Ectodermal cell (in vitro differentiated cells): Measurements from ENCODE around the gene SALL1.

ENCODE experiments used
- H3K27ac ChIP-seq: 2 replicates; pipeline ENCODE4 v1.7.0; 2013; ENCODE audit warnings: mild to moderate bottlenecking, low read depth, low read length; ENCODE audit not compliant: insufficient read depth, poor library complexity, severe bottlenecking
- H3K27me3 ChIP-seq: 2 replicates; pipeline ENCODE4 v1.7.0; 2013; ENCODE audit warnings: mild to moderate bottlenecking, low read length; ENCODE audit not compliant: insufficient read depth, control insufficient read depth, poor library complexity, severe bottlenecking
- H3K36me3 ChIP-seq: one replicate; pipeline ENCODE4 v1.7.0; 2013; ENCODE audit warnings: low read length; ENCODE audit not compliant: control insufficient read depth, insufficient read depth
- H3K4me1 ChIP-seq: one replicate; pipeline ENCODE4 v1.7.0; 2013; ENCODE audit warnings: low read length; ENCODE audit not compliant: control insufficient read depth, insufficient read depth
- H3K4me3 ChIP-seq: 2 replicates; pipeline ENCODE4 v1.7.0; 2013; ENCODE audit warnings: low read depth, low read length, control low read depth; ENCODE audit not compliant: insufficient read depth
- H3K9me3 ChIP-seq: 2 replicates; pipeline ENCODE4 v1.7.0; 2013; ENCODE audit warnings: mild to moderate bottlenecking, low read length, moderate library complexity; ENCODE audit not compliant: control insufficient read depth
- WGBS, 2 experiments: methylation state at CpG; one replicate each; pipeline ENCODE4 v1.1.7; 2013; ENCODE audit warnings: missing lambda C conversion rate in 2 of 2; 5-methylcytosine and 5-hydroxymethylcytosine counted together

The SALL1 gene

GRCh38 chr16:51157698-51158097 lies 6.6 kb upstream of the SALL1 start:
- no peak overlapping the region for H3K27ac ChIP-seq
- H3K4me3 ChIP-seq, result no peak overlapping the region
- 79 to 91% methylated on average over 2 of the region's 2 CpGs for WGBS, 2 experiments
- no peaks in the 10 kb centered on the region for H3K36me3 ChIP-seq
- H3K27me3 ChIP-seq, result peaks cover 39% of the 10 kb centered on the region
- H3K9me3 ChIP-seq, result no peaks in the 10 kb centered on the region
- peaks cover 16% of the 10 kb centered on the region for H3K4me1 ChIP-seq

- Histone ChIP-seq H3K27me3 (peaks cover 39% of the 10 kb centered on the region), H3K27ac (no peak overlapping the region)
These were observed 5.7 kb upstream of the SALL1 start for GRCh38 chr16:51156807-51157200.

GRCh38 chr16:51155820-51156806 lies 5.0 kb upstream of the SALL1 start:
- WGBS, 2 experiments, result 1 to 3% methylated on average over 57 to 59 of the region's 59 CpGs
- Histone ChIP-seq H3K36me3 (no peaks in the 10 kb centered on the region), H3K27me3 (peaks cover 39% of the 10 kb centered on the region), H3K9me3 (no peaks in the 10 kb centered on the region), H3K27ac (no peak overlapping the region), H3K4me3 (peak overlapping the region; percentile 87), H3K4me1 (peaks cover 16% of the 10 kb centered on the region)

More at GRCh38 chr16:51156807-51157200, 5.7 kb upstream of the SALL1 start:
- no peaks in the 10 kb centered on the region for H3K36me3 ChIP-seq
- peaks cover 16% of the 10 kb centered on the region for H3K4me1 ChIP-seq
- H3K9me3 ChIP-seq, result no peaks in the 10 kb centered on the region
- H3K4me3 ChIP-seq, result no peak overlapping the region
- WGBS, 2 experiments, result 68 to 75% methylated on average over 2 of the region's 2 CpGs

GRCh38 chr16:51155199-51155607 lies 4.1 kb upstream of the SALL1 start:
- Histone ChIP-seq H3K9me3 (no peaks in the 10 kb centered on the region), H3K27ac (peak overlapping the region; percentile 94), H3K36me3 (no peaks in the 10 kb centered on the region), H3K4me1 (peaks cover 16% of the 10 kb centered on the region), H3K27me3 (peaks cover 39% of the 10 kb centered on the region), H3K4me3 (peak overlapping the region; percentile 87)
- 1% methylated on average over 20 of the region's 20 CpGs for WGBS, 2 experiments

- Histone ChIP-seq H3K9me3 (no peaks in the 10 kb centered on the region), H3K4me1 (peaks cover 16% of the 10 kb centered on the region), H3K36me3 (no peaks in the 10 kb centered on the region), H3K27ac (peak overlapping the region; percentile 94), H3K27me3 (peaks cover 39% of the 10 kb centered on the region), H3K4me3 (peak overlapping the region; percentile 87)
- 1 to 2% methylated on average over 55 of the region's 55 CpGs for WGBS, 2 experiments
These were observed 3.5 kb upstream of the SALL1 start for GRCh38 chr16:51154271-51155171.

GRCh38 chr16:51153577-51154031 lies 2.5 kb upstream of the SALL1 start:
- WGBS, 2 experiments, result 0% methylated on average over 30 of the region's 32 CpGs
- no peaks in the 10 kb centered on the region for H3K9me3 ChIP-seq
- peak overlapping the region; percentile 87 for H3K4me3 ChIP-seq

GRCh38 chr16:51152691-51153576 lies 1.9 kb upstream of the SALL1 start:
- Histone ChIP-seq H3K4me3 (peak overlapping the region; percentile 87), H3K27ac (peak overlapping the region; percentile 94), H3K4me1 (peaks cover 16% of the 10 kb centered on the region), H3K27me3 (peaks cover 39% of the 10 kb centered on the region), H3K9me3 (no peaks in the 10 kb centered on the region), H3K36me3 (no peaks in the 10 kb centered on the region)
- 0% methylated on average over 56 to 59 of the region's 60 CpGs for WGBS, 2 experiments

More at GRCh38 chr16:51153577-51154031, 2.5 kb upstream of the SALL1 start:
- H3K36me3 ChIP-seq, result no peaks in the 10 kb centered on the region
- peaks cover 39% of the 10 kb centered on the region for H3K27me3 ChIP-seq
- H3K4me1 ChIP-seq, result peaks cover 16% of the 10 kb centered on the region
- H3K27ac ChIP-seq, result peak overlapping the region; percentile 94

GRCh38 chr16:51151961-51152663 lies 1.0 kb upstream of the SALL1 start:
- no peaks in the 10 kb centered on the region for H3K36me3 ChIP-seq
- H3K4me3 ChIP-seq, result peak overlapping the region; percentile 87
- 1% methylated on average over 56 of the region's 56 CpGs for WGBS, 2 experiments
- H3K9me3 ChIP-seq, result no peaks in the 10 kb centered on the region
- H3K27me3 ChIP-seq, result peaks cover 36% of the 10 kb centered on the region
- H3K4me1 ChIP-seq, result peaks cover 16% of the 10 kb centered on the region
- peak overlapping the region; percentile 94 for H3K27ac ChIP-seq

GRCh38 chr16:51151435-51151960 lies 428 bp upstream of the SALL1 start:
- Histone ChIP-seq H3K27me3 (peaks cover 30% of the 10 kb centered on the region), H3K36me3 (no peaks in the 10 kb centered on the region), H3K27ac (peak overlapping the region; percentile 94), H3K4me3 (peak overlapping the region; percentile 87), H3K4me1 (peaks cover 11% of the 10 kb centered on the region), H3K9me3 (no peaks in the 10 kb centered on the region)
- WGBS, 2 experiments, result 0% methylated on average over 58 to 61 of the region's 61 CpGs
